Measurements from ENCODE around the gene ZNF708. TPM values are rescaled to one million over a fixed set of nuclear protein-coding genes. Genes with fewer than 3 reads are reported as not detected.
"Not testable (repeated sequence)": the region's sequence is repeated elsewhere in the genome, so short reads cannot be mapped to it uniquely, and the experiment has no call there.

The ZNF708 gene
- 37.9 TPM for total RNA-seq
- polyA plus RNA-seq: 3.7 TPM

DNA sequence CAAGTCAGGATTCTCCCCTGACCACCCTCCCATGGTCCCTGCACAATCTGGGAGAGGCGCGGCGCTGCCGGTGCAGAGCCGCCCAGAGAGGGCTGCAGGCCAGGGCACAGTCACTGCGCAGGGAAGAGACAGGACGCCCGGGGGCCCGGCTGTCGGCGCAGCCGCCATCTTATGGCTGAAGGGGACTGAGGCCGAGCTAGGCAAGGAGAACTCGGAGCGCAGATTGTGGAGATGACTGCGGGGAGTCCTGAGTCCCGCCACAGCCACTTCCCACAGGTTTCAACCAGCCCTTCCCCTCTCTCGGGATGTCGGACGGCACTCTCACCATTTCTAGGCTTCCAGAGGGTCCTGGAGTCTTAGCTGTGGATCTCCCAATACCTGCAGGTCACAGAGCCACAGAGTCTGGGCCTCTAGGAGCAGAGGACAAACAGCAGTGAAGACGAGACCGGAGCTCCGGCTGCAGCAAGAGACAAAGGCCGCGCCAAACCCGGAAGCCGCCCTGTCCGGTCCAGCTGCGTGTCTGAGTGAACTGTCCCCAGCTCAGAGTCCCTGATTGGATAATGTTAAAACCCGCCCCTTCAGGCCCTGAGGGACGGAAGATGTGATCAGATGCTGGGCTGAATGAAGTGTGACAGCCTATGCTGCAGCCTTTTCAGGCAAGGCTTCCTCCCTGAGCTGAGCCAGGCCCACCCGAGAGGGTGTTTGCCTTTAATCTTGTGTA is at the start of gene ZNF708:
Gene ZNF708, minus strand, starts transcription at position 526 of the 721 bp plus-strand sequence. Its CDS starts 198 bp downstream, at position 328.
- under 1% methylated on average over 32 of the region's 32 CpGs for WGBS
- peak within 1 kb of the TSS; percentile 97 for H3K27ac ChIP-seq (ENCODE audit: low read depth)
- H3K4me3 ChIP-seq (ENCODE audit: low read depth, low read length): peak within 1 kb of the TSS; percentile 77
- H3K4me1 ChIP-seq (ENCODE audit: insufficient read depth): no peaks in the 10 kb centered on the region
- DNase-seq (ENCODE audit: extremely low spot score): peak; percentile 83
- no peaks in the 10 kb centered on the region for H3K36me3 ChIP-seq (ENCODE audit: insufficient read depth)

- H3K36me3 ChIP-seq (ENCODE audit: insufficient read depth): no peaks in the 10 kb centered on the region
- WGBS: 96% methylated on average over 3 of the region's 3 CpGs
- no peak overlapping the region for H3K4me3 ChIP-seq (ENCODE audit: low read depth, low read length)
- DNase-seq (ENCODE audit: extremely low spot score): no peak
- H3K4me1 ChIP-seq (ENCODE audit: insufficient read depth): no peaks in the 10 kb centered on the region
- H3K27ac ChIP-seq (ENCODE audit: low read depth): no peak overlapping the region
Observed at GRCh38 chr19:21362291-21362690, 33.1 kb upstream of the ZNF708 start.

- H3K27ac ChIP-seq (ENCODE audit: low read depth): peak within 1 kb of the TSS; percentile 40
- H3K4me3 ChIP-seq (ENCODE audit: low read depth, low read length): peak within 1 kb of the TSS; percentile 64
- H3K36me3 ChIP-seq (ENCODE audit: insufficient read depth): no peaks in the 10 kb centered on the region
- peak; percentile 94 for DNase-seq (ENCODE audit: extremely low spot score)
- no peaks in the 10 kb centered on the region for H3K4me1 ChIP-seq (ENCODE audit: insufficient read depth)
- under 1% methylated on average over 36 of the region's 36 CpGs for WGBS
Observed at GRCh38 chr19:21358768-21359451, 29.7 kb upstream of the ZNF708 start, which contains the start of gene ZNF738. Gene ZNF738, plus strand, starts transcription at chr19:21359000. Its CDS starts 141 bp downstream, at chr19:21359141.

DNA sequence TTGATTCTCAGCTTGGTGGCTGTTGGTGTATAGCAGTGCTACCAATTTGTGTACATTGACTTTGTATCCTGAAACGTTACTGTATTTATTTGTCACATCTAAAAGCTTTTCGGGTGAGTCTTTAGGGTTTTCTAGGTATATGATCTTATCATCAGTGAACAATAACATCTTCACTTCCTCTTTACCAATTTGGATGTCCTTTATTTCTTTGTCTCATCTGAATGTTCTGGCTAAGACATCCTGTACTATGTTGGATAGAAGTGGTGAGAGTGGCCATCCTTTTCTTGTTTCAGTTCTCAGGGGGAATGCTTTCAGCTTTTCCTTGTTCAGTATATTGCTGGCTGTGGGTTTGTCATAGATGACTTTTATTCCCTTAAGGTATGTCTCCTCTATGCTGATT is 23.6 kb upstream of the ZNF708 start:
- Histone ChIP-seq H3K4me1 (ENCODE audit: insufficient read depth) (no peaks in the 10 kb centered on the region), H3K27ac (ENCODE audit: low read depth) (no peak overlapping the region), H3K36me3 (ENCODE audit: insufficient read depth) (no peaks in the 10 kb centered on the region), H3K4me3 (ENCODE audit: low read depth, low read length) (no peak overlapping the region)
- WGBS: 72% methylated on average over 2 of the region's 2 CpGs
- no peak for DNase-seq (ENCODE audit: extremely low spot score)

- DNase-seq (ENCODE audit: extremely low spot score); H3K36me3 ChIP-seq (ENCODE audit: insufficient read depth); H3K4me1 ChIP-seq (ENCODE audit: insufficient read depth); H3K27ac ChIP-seq (ENCODE audit: low read depth); H3K4me3 ChIP-seq (ENCODE audit: low read depth, low read length): not testable (repeated sequence)
- WGBS: 91% methylated on average over 2 of the region's 2 CpGs
Observed at GRCh38 chr19:21344841-21345240, 15.6 kb upstream of the ZNF708 start.

GRCh38 chr19:21335721-21336120 is 6.5 kb upstream of the ZNF708 start:
- Histone ChIP-seq H3K27ac (ENCODE audit: low read depth) (no peak overlapping the region), H3K4me1 (ENCODE audit: insufficient read depth) (no peaks in the 10 kb centered on the region), H3K4me3 (ENCODE audit: low read depth, low read length) (no peak overlapping the region), H3K36me3 (ENCODE audit: insufficient read depth) (no peaks in the 10 kb centered on the region)
- 94% methylated on average over 2 of the region's 2 CpGs for WGBS
- no peak for DNase-seq (ENCODE audit: extremely low spot score)

- Histone ChIP-seq H3K4me3 (ENCODE audit: low read depth, low read length) (peak overlapping the region; percentile 77), H3K4me1 (ENCODE audit: insufficient read depth) (no peaks in the 10 kb centered on the region), H3K36me3 (ENCODE audit: insufficient read depth) (no peaks in the 10 kb centered on the region), H3K27ac (ENCODE audit: low read depth) (peak overlapping the region; percentile 97)
- 6% methylated on average over 6 of the region's 6 CpGs for WGBS
- DNase-seq (ENCODE audit: extremely low spot score): no peak
Observed at GRCh38 chr19:21328406-21328805, 804 bp downstream of the ZNF708 start.

- Histone ChIP-seq H3K4me3 (ENCODE audit: low read depth, low read length) (no peak overlapping the region), H3K27ac (ENCODE audit: low read depth) (no peak overlapping the region), H3K36me3 (ENCODE audit: insufficient read depth) (no peaks in the 10 kb centered on the region), H3K4me1 (ENCODE audit: insufficient read depth) (no peaks in the 10 kb centered on the region)
- DNase-seq (ENCODE audit: extremely low spot score): no peak
- 98% methylated on average over 2 of the region's 2 CpGs for WGBS
Observed at GRCh38 chr19:21326169-21326568, 3.0 kb downstream of the ZNF708 start.

DNA sequence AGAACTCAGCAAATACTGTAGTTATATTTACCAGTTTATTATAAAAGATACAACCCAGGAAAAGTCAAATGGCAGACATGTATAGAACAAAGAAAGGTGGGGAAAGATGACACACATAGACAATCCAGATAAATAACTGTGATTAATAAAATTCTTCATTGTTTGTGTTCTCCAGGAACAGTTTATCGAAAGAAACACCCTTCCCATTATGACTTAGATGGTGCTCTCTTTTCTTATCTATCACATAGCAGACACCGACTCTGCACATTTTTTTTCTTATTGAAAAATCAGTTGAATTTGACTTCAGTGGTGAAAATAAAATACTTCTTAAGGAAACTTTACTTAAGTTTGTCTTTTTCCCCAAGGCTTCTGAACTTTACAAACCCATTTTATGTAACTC is 6.2 kb downstream of the ZNF708 start:
- Histone ChIP-seq H3K4me1 (ENCODE audit: insufficient read depth) (no peaks in the 10 kb centered on the region), H3K4me3 (ENCODE audit: low read depth, low read length) (no peak overlapping the region), H3K27ac (ENCODE audit: low read depth) (no peak overlapping the region), H3K36me3 (ENCODE audit: insufficient read depth) (no peaks in the 10 kb centered on the region)
- 76% methylated on average over 2 of the region's 2 CpGs for WGBS
- no peak for DNase-seq (ENCODE audit: extremely low spot score)

- WGBS: 80% methylated on average over 8 of the region's 8 CpGs
- H3K4me3 ChIP-seq (ENCODE audit: low read depth, low read length): no peak overlapping the region
- no peak overlapping the region for H3K27ac ChIP-seq (ENCODE audit: low read depth)
- no peak for DNase-seq (ENCODE audit: extremely low spot score)
- H3K36me3 ChIP-seq (ENCODE audit: insufficient read depth): no peaks in the 10 kb centered on the region
- H3K4me1 ChIP-seq (ENCODE audit: insufficient read depth): no peaks in the 10 kb centered on the region
Observed at GRCh38 chr19:21322528-21322927, 6.7 kb downstream of the ZNF708 start.

DNA sequence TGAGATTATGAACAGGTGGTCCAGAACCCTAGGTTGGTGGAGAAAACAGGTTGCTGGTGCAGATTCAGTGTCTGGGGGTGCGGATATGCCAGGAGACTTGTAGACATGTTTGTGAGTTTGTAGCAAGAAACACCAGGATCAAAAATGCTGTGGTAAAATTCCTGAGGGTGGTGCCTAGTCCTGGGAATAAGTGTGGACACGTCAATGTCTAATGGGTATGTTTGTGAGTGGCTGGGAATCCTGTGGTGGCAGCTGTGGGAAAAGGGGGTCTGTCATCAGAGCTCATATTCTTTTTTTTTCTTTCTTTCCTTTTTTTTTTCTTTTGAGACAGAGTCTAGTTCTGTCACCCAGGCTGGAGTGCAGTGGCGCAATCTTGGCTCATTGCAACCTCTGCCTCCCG is 7.2 kb downstream of the ZNF708 start:
- 80% methylated on average over 4 of the region's 4 CpGs for WGBS
- Histone ChIP-seq H3K27ac (ENCODE audit: low read depth) (no peak overlapping the region), H3K4me1 (ENCODE audit: insufficient read depth) (no peaks in the 10 kb centered on the region), H3K4me3 (ENCODE audit: low read depth, low read length) (no peak overlapping the region), H3K36me3 (ENCODE audit: insufficient read depth) (no peaks in the 10 kb centered on the region)
- DNase-seq (ENCODE audit: extremely low spot score): no peak

DNA sequence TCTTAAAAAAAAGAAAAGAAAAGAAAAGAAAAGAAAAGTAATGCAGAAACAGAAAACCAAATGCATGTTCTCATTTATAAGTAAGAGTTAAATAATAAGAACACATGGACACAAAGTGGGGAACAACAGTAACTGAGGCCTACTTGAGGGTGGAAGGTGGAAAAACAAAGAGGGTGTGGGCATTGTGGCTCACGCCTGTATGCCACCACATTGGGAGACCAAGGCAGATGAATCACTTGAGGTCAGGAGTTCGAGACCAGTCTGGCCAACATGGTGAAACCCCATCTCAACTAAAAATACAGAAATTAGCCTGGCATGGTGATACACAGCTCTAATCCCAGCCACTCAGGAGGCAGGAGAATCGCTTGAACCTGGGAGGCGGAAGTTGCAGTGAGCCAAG is 8.1 kb downstream of the ZNF708 start:
- DNase-seq (ENCODE audit: extremely low spot score): no peak
- 92% methylated on average over 4 of the region's 4 CpGs for WGBS
- Histone ChIP-seq H3K27ac (ENCODE audit: low read depth) (no peak overlapping the region), H3K36me3 (ENCODE audit: insufficient read depth) (no peaks in the 10 kb centered on the region), H3K4me3 (ENCODE audit: low read depth, low read length) (no peak overlapping the region), H3K4me1 (ENCODE audit: insufficient read depth) (no peaks in the 10 kb centered on the region)

DNA sequence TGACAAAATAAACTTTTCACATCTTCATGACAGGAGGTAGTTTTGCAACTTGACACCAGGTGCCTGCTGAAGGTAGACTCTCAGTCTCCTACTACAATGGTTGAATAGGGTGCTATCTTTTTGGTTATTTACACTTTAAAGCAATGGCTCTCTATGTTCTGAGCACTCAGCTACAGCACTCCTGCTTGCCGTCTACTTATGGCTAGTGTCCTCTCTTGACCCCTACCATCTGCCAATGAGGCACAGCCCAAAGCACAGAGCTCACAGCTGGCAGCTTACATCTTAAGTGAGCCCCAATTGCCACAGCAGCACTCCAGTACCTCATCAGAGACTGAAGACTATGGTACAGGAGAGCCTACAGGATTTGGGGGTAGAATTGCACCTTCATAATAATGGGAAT is 11.4 kb downstream of the ZNF708 start:
- Histone ChIP-seq H3K4me1 (ENCODE audit: insufficient read depth) (no peaks in the 10 kb centered on the region), H3K4me3 (ENCODE audit: low read depth, low read length) (no peak overlapping the region), H3K36me3 (ENCODE audit: insufficient read depth) (no peaks in the 10 kb centered on the region), H3K27ac (ENCODE audit: low read depth) (no peak overlapping the region)
- DNase-seq (ENCODE audit: extremely low spot score): no peak
- 50% methylated on average over 1 of the region's 1 CpG for WGBS

GRCh38 chr19:21314676-21315075 is 14.5 kb downstream of the ZNF708 start:
- Histone ChIP-seq H3K4me1 (ENCODE audit: insufficient read depth) (no peaks in the 10 kb centered on the region), H3K4me3 (ENCODE audit: low read depth, low read length) (no peak overlapping the region), H3K27ac (ENCODE audit: low read depth) (no peak overlapping the region), H3K36me3 (ENCODE audit: insufficient read depth) (no peaks in the 10 kb centered on the region)
- WGBS: 53% methylated on average over 1 of the region's 1 CpG
- DNase-seq (ENCODE audit: extremely low spot score): no peak

Data from urinary bladder (tissue), 4 donors.